ENCODE data around the gene SEZ6L2.
"Not testable (repeated sequence)": the region's sequence is repeated elsewhere in the genome, so short reads cannot be mapped to it uniquely, and the experiment has no call there.

Gene SEZ6L2

DNA sequence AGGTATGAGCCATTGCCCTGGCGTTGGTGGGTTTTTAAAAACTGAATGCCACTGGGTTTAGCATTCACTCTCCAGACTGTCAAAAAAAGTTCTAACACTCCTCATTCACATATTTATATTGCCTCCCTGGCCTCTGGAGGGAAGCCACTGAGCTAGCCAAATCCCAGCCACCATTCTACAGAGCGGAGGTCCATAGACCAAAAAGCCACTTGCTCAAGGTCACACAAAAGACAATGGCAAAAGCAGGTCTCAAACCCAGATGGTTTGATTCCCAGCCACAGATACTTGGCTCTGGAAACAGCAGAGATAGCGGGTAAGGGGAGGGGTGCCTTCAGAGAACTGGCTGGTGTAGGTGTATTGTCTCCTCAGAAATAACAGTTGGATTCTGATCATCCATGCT lies 18.3 kb downstream of the SEZ6L2 start:
- DNase-seq (ENCODE audit: low spot score): no peak

DNA sequence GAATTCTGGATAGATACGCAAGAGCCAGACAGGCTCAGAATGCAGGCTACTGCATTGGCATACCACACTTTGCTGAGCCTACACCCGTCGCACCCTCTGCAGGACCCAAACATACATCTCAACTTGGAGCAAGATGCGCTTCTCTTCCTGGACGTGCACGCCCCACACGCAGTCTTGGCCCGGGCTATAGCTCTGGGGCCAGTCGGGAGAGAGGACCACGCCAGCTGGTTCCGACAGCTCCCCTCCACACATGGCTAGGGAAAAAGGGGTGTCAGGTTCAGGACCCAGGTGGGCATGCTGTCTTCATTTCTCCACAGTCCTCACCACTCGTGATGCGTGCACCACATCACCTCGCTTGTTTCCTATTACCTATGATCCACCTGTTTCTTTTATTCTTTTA lies 21.2 kb downstream of the SEZ6L2 start:
- no peak for DNase-seq (ENCODE audit: low spot score)

DNA sequence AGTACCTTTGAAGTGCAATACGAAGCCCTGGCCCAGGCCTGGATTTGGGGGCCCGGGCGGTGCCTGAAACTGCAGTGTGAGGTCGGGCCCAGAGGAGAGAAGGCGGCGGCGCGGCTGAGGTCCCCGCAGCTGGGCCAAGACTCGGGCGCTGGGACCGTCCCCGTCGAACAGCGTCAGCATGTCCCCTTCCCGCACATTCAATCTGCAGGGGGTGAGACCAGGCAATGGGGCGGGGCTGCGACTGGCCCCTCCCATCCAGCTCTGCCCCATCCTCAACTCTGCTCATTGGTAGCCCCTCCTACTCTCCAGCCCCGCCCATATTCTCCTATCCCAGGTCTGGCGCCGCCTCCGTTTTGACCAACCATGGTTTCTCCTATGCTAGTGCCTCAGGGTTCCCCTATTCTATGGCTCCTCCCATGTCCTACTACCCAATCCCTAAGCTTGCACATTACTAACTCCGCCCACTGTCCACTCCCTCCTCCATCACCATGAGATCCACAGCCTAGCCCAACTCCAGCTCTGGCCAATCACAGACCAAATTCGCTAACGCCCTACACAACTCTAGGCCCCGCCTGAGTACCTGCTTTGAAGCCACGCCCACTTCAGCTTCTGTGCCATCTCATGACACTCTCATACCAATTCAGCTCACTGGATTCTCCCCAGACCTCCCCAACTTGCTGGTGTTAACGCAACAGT lies 21.9 kb downstream of the SEZ6L2 start:
- no peak for DNase-seq (ENCODE audit: low spot score)

GRCh38 chr16:29876594-29877249 lies 22.6 kb downstream of the SEZ6L2 start:
- DNase-seq (ENCODE audit: low spot score): no peak

DNA sequence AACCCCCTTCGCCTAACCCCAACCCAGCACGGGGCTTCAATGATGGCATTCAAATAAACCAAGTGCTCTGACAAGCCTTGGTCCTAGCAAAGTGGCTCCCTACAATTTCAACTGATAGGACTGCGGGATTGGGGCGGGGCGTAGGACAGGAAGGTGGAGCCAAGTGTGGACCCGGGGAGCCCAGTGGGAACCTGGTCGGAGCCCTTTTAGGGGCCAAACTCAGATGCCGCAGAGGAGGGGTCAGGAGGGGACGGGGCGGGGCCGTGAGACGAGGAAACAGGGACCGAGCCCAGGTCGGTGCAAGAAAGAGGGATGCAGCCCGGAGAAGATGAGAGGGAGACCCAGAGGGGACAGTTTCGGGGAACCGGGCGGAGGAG lies 23.1 kb downstream of the SEZ6L2 start:
- no peak for DNase-seq (ENCODE audit: low spot score)

- no peak for DNase-seq (ENCODE audit: low spot score)
Observed at GRCh38 chr16:29875206-29875605, 24.1 kb downstream of the SEZ6L2 start.

GRCh38 chr16:29873319-29873718 lies 26.0 kb downstream of the SEZ6L2 start:
- DNase-seq (ENCODE audit: low spot score): no peak

DNA sequence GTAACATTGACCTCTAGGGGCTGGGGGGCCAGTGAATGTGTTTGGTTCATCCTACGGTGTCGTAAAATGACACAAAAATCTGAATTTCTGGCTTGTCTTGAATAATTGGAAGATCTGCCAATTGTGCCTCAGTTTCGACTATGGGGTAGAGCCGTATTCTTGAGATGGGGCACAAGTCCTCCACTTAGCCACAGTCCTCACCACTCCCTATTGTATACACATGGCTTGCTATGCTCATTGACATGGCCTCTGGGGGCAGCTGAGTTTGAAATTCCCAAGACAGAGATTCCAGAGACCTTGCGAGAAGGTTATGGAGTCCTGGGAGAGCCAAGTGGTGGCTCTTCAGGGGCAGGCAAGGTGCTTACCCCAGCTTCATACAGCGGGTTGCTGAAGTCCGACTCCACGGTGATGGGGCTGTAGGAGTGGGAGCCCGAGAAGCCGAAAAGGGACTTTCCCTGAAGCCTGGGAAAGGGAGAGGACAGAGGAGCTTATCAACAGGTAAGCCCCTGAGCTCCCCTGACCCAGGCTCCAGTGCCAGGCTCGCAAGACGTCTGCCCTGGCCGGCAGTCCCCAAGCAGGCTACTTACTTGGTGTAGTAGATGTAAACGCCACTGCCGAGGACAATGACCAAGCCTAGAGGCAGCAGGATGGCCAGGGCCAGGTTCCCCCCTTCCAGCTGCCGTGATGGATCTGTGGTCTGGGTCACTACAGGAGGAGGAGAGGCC lies 27.4 kb downstream of the SEZ6L2 start:
- no peak for DNase-seq (ENCODE audit: low spot score)

DNA sequence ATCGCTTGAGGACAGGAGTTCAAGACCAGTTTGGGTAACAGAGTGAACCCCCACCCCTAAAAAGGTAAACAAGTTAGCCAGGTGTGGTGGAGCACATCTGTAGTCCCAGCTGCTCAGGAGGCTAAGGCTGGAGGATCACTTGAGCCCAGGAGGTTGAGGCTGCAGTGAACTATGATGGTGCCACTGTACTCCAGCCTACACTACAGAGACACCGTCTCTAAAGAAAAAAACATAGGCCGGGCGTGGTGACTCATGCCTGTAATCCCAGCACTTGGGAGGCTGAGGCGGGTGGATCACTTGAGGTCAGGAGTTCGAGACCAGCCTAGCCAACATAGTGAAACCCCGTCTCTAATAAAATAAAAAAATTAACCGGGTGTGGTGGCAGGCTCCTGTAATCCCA lies 30.3 kb downstream of the SEZ6L2 start:
- DNase-seq (ENCODE audit: low spot score): not testable (repeated sequence)

- DNase-seq (ENCODE audit: low spot score): no peak
Observed at GRCh38 chr16:29868396-29869009, 30.8 kb downstream of the SEZ6L2 start.

- no peak for DNase-seq (ENCODE audit: low spot score)
Observed at GRCh38 chr16:29864205-29864604, 35.1 kb downstream of the SEZ6L2 start.

DNA sequence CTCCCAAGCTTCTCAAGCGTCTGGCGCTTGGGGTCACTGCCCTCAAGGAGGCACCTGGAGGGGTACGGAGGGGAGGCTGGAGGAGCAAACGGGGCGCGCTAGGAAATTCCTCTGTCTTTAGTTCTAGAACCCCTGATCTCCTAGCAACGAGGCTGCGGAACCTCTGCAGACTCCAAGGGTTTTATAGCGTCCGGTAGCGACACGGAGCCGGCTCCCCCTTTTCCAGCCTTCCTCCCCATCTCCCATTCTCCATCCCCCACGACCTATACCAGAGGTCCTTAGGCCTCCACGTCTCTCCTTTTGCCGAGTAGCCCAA lies 35.7 kb downstream of the SEZ6L2 start:
- DNase-seq (ENCODE audit: low spot score): no peak

DNA sequence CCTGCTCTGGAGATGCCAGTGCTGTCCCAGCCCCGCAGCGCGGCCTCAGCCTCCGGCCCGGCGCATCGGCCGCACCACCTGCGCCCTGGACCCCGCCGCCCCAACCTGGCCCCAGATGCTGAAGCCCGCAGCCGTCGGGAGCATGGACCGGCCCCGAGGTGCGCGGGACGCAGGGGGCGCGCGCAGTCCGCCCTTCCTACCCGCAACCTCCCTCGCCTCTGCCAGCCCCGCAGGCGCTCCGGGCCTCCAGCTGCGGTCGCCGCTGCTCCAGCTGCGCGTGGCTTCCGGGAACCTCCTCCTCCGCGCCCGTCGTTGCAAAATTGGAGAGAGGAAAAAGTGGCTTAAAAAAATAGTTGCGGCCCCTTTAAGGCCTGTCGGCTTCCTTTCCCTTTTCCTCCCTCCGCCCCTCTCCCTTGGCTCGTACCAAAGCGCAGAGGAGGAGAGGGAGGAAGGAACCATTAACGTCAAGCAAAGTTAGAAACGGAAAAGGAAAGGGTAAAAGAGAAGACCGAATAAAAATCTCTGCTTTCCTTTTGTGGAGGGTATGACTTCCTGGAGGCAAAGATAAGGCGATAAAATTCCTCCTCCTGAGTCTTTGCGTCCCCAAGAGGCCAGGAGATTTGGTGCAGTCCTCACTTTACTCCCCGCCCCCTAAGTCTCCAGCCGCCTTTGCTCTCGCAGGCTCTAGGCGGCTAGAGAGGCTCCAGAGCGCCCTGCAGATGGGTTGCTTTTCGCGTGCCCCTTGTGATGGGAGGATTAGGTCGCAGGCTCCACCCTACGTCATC lies 36.3 kb downstream of the SEZ6L2 start, which contains the start of gene CDIPT:
CDIPT (minus strand) TSS at position 343 of the 785 bp plus-strand sequence. CDS start 369 bp downstream, outside the sequence.
- peak; percentile 98 for DNase-seq (ENCODE audit: low spot score)

DNA sequence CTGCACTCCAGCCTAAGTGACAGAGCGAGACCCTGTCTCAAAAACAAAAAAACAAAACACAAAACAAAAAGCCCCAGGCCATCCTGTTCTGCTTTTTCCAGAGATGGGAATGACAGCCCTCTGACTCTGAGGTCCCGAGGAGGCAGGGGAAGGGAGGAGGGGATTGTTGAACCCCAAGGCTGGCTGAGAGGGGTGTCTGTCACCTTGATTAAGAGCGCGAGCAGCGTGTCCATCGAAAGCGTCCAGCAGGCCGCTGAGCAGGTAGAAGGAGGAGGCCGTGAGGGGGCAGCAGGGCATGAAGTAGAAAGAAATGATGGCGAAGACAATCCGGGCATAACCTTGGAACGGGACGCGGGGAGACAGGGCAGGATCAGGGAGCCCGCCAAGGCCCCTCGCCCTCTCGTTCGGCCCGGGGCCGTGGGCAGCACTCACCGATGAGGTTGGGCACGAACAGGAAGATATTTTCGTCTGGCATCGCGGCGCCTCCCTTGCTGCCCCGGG lies 36.9 kb downstream of the SEZ6L2 start:
- peak; percentile 25 for DNase-seq (ENCODE audit: low spot score)

DNA sequence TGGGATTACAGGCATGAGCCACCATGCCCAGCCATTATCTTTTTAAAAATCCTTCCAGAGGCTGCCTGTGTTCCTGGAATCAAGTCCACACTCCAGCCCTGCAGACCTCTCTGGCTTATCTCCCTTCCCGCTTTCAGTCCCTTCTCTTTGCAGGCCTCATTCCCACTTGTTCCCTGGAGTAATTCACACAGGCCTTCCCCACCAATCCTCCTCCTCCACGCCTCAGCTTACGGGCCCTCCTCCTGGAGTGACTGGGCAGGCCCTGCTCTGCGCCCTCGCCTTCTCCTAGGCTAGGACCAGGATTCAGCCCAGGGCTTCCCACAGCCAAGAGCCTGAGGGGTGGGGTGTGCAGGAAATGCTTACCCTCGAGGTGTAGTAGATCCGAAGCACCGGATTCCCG lies 39.1 kb downstream of the SEZ6L2 start:
- no peak for DNase-seq (ENCODE audit: low spot score)

DNA sequence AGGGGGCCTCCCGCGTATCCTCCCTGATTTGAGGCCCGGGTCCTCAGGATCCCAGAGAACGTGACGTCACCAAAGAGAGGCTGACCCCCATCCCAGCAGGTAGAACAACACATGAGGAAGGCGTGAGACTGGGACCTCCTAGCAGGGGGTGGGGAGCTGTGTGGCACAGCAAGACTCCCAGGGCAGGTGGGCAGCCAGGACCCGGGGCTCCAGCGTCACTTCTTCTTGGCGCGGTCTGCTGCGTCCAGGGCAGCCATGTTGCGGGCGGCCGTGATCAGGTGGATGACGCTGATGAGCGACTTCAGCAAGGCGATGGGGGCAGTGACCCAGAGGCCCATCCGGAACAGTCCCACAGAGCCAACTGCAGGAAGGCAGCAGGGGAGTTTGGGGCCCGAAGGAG lies 40.4 kb downstream of the SEZ6L2 start:
- no peak for DNase-seq (ENCODE audit: low spot score)

DNA sequence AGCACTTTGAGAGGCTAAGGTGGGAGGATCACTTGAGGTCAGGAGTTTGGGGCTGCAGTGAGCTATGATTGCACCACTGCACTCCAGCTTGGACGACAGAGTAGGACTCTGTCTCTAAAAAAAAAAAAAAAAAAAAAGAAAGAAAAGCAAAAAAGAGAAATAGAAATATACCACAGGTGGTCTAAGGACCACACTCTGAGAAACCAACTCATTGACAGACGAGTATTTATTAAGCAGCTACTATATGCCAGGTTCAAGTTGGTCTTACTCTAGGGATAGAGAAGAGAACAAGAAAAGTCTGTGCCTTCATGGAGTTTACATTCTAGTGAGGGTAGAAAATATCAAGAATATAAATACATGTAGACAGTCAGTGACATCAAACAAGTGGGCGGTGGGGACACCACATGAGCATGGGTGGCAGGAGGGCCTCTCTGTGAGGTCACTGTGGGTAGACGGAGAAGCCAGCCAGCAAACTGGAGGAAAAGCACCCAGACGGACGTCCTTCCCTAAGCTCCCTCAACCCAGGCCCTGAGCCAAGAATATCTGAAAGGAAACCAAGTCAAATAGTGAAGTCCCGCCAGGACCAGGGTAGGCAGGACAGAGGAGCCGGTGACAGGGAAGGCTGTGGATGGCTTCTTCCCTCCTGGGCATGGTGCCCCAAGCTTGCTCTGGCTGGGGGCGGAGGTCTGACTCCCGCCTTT lies 41.1 kb downstream of the SEZ6L2 start:
- DNase-seq (ENCODE audit: low spot score): peak; percentile 41

DNA sequence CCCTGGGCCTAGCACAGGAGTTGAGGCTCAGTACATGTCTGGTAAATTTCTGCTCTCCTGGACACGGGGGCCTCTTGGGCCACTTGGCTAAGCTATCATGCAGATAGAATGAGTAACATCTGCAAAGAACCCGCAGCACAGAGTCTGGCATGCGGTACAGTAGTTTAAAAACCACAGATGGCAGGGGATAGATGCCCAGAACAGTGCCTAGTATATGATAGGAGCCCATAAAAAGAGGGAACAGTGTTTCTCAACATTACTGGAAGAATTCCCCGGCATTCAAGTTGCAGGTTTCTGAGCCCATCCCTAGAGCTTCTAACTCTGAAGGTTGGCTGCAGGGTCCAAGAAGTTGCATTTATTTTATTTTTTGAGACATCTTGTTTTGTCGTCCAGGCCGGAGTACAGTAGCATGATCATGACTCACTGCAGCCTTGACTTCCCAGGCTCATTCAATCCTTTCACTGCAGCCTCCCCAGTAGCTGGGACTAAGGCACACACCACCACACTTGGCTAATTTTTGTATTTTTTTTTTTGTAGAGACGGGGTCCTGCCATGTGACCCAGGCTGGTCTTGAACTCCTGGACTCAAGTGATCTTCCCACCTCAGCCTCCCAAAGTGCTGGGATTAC lies 42.1 kb downstream of the SEZ6L2 start:
- no peak for DNase-seq (ENCODE audit: low spot score)

DNA sequence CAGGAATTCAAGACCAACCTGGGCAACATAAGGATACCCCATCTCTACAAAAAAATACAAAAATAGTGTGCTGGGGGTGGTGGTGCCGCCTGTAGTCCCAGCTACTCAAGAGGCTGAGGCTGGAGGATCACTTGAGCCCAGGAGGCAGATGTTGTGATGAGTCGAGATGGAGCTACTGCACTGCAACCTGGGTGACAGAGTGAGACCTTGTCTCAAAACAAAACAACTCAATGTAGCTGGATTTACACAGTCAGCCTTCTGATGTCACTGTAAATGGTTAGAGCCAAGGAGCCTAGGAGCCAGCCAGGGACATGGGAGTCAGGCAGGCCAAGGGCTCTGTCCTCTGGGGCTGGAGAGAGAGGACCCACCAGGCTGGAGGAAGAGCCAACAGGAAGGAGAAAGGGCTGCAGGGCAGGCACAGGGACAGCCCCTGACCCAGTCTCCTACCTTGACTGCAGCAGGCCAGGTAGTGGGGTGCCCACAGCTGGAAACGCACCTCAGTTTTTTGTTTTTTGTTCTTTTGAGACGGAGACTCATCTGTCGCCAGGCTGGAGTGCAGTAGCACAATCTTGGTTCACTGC lies 44.7 kb downstream of the SEZ6L2 start:
- DNase-seq (ENCODE audit: low spot score): no peak

DNA sequence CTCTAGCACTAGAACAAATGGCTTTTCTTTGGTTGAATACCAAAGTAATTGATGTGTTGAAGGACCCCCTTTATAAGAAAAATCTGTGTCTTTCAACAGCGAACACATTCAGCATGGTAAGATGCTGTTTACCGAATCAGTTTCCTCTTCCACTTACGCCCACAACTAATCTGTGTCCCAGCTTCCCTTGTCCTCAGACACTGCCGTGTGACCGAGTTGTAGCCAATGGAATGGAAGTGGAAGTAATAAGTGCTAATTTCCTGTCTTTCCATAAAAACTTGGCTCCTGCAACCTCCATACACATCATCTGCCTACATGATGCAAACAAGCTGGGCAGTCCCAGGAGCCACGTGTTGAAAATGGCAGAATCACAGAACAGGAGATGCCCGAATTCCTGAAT lies 46.7 kb downstream of the SEZ6L2 start:
- DNase-seq (ENCODE audit: low spot score): peak; percentile 40

Data from pons (tissue), 1 donor.